Epithelial cell of esophagus (primary cell): ENCODE measurements around the gene AGAP3.

Experiments used
- DNase-seq: peaks from one replicate; pipeline ENCODE4 v3.0.0; 2010; ENCODE audit warnings: low read depth
- H3K4me3 ChIP-seq: 2 replicates; pipeline ENCODE4 v1.5.1; 2011; ENCODE audit warnings: mild to moderate bottlenecking, low read length, control low read depth
- TF ChIP-seq, protein P1 (sequence below): IDR thresholded peaks from 2 replicates; pipeline ENCODE4 v1.5.1; 2011; ENCODE audit warnings: low read depth, mild to moderate bottlenecking, low read length, control low read depth, inconsistent platforms; ENCODE audit not compliant: insufficient read depth; ENCODE audit errors: missing control alignments

AGAP3 gene

DNA sequence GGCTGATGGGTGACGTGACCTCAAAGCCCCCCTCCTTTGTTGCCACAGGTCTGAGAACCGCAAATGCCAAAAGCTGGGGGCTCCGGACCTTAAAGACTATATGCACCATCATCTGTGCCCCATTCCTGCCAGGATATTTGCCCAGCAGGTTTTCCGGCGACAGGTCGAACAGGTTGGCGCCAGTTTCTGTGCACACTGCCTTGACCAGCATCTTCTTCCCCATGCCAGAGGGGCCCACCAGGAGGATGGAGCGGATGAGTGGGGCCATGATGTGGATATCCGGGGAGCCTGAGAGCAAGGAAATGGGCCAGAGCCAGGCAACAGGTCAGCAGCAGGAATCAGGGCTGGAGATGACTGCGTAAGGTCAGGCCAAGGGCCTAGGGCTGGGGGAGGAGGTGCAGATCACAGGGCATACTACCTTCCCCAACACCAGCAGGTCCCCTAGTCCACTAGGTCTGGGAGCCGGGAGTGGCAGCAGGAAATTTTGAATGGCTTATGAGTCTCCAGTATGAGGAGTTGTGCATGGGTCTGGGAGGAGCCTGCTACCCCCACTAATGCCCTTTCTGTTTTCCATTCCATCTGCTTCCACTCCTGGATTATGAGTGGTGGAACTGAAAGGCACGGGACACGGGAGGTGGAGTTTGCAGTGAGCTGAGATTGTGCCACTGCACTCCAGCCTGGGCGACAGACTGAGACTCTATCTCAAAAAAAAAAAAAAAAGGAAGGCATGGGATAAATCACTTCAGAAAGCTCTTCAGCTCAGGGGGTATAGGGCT lies 107.1 kb downstream of the AGAP3 start:
- DNase-seq, result no peak
- H3K4me3 ChIP-seq, result no peak overlapping the region
- TF ChIP-seq, protein P1, sequence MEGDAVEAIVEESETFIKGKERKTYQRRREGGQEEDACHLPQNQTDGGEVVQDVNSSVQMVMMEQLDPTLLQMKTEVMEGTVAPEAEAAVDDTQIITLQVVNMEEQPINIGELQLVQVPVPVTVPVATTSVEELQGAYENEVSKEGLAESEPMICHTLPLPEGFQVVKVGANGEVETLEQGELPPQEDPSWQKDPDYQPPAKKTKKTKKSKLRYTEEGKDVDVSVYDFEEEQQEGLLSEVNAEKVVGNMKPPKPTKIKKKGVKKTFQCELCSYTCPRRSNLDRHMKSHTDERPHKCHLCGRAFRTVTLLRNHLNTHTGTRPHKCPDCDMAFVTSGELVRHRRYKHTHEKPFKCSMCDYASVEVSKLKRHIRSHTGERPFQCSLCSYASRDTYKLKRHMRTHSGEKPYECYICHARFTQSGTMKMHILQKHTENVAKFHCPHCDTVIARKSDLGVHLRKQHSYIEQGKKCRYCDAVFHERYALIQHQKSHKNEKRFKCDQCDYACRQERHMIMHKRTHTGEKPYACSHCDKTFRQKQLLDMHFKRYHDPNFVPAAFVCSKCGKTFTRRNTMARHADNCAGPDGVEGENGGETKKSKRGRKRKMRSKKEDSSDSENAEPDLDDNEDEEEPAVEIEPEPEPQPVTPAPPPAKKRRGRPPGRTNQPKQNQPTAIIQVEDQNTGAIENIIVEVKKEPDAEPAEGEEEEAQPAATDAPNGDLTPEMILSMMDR, result no peak
